Measurements from ENCODE around the gene LMBR1L. TPM values are rescaled to one million over a fixed set of nuclear protein-coding genes. Genes with fewer than 3 reads are reported as not detected.

Gene LMBR1L
- total RNA-seq, 3 donors from 2014 or later = 37.6 to 73.0 (median 58.3) TPM

DNA sequence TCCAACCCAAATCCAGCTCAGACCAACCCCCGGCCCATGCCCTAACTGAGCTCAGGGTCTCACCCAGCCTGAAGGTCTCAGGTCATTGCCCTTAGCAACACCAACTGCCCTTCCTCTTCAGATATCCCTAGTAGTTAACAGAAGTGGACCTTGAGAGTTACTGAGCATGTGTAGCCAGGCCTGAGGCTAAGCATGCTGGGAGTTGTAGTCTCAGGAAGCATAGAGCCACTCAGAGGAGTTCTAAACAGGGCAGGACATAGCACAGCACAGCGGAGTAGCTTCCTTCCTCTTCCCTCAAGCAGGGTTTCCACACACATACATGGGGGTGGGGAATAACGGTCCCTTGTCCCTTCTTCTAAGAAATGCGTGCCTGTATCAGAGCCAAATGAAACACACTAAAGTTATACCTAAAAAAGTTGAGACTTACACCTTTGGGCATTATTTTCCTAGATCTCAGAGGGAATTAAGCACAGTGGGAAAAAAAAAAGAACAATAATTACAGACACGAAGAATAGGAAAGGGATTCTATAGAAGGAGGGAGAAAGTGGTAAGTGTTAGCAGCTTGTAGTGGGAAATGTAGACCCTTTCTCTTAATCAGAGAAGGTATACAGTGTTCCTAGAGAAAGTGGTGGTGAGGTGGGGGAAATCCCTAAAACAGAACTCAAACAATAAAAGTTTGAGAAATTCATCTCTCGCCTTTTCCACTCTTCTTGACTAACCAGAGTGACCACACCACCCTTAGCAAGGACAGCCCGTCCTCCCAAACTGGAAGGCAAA is 54.5 kb downstream of the LMBR1L start:
- TF ChIP-seq, protein P1, sequence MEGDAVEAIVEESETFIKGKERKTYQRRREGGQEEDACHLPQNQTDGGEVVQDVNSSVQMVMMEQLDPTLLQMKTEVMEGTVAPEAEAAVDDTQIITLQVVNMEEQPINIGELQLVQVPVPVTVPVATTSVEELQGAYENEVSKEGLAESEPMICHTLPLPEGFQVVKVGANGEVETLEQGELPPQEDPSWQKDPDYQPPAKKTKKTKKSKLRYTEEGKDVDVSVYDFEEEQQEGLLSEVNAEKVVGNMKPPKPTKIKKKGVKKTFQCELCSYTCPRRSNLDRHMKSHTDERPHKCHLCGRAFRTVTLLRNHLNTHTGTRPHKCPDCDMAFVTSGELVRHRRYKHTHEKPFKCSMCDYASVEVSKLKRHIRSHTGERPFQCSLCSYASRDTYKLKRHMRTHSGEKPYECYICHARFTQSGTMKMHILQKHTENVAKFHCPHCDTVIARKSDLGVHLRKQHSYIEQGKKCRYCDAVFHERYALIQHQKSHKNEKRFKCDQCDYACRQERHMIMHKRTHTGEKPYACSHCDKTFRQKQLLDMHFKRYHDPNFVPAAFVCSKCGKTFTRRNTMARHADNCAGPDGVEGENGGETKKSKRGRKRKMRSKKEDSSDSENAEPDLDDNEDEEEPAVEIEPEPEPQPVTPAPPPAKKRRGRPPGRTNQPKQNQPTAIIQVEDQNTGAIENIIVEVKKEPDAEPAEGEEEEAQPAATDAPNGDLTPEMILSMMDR (IDR thresholded peaks at IDR 0.05) = no peak
- TF ChIP-seq POLR2A (IDR thresholded peaks at IDR 0.05) = no peak
- no peak for TF ChIP-seq POLR2AphosphoS5 (IDR thresholded peaks at IDR 0.05)
- Histone ChIP-seq H3K27me3 (no peaks in the 10 kb centered on the region), H3K4me3 (peak overlapping the region; percentile 14 to 96 (median 92)), H3K27ac (peak overlapping the region; percentile 57 to 88), H3K36me3 (peaks cover 8% of the 10 kb centered on the region), H3K9me3 (no peaks in the 10 kb centered on the region), H3K4me1 (peaks cover 10 to 32% of the 10 kb centered on the region in 2 donors)
- intact Hi-C loops (cut with DNase I; ENCODE audit: low total_unique reads) = no loop called here
- DNase-seq (ENCODE audit: low spot score in 2 of 2) = no peak

DNA sequence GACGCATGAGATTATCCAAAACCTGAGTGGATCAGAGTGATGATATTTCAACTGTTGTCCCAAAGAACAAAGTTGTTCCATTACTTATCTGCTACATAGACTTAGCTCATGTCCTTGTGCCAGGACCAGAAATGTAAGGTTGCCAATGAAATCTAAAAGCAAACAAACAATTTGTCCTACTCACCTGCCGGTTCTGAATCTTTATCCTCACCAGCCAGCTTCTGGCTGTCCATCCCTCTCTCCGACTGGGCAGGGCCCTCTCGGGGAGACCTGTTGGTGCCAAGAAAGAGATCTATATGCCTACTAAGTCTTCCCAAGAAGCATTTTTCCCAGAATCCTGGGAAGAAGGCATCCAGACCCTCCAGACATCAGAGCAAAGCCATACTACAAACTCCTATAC is 55.6 kb downstream of the LMBR1L start:
- H3K4me1 ChIP-seq = peaks cover 10 to 32% of the 10 kb centered on the region in 2 donors
- no peak overlapping the region for H3K27ac ChIP-seq
- peaks cover 16% of the 10 kb centered on the region for H3K36me3 ChIP-seq
- intact Hi-C loops (cut with DNase I; ENCODE audit: low total_unique reads) = no loop called here
- H3K27me3 ChIP-seq = no peaks in the 10 kb centered on the region
- no peaks in the 10 kb centered on the region for H3K9me3 ChIP-seq
- H3K4me3 ChIP-seq = no peak overlapping the region
- TF ChIP-seq, protein P1 (IDR thresholded peaks at IDR 0.05) = no peak
- TF ChIP-seq POLR2AphosphoS5 (IDR thresholded peaks at IDR 0.05) = no peak
- no peak for TF ChIP-seq POLR2A (IDR thresholded peaks at IDR 0.05)
- DNase-seq (ENCODE audit: low spot score in 2 of 2) = no peak

DNA sequence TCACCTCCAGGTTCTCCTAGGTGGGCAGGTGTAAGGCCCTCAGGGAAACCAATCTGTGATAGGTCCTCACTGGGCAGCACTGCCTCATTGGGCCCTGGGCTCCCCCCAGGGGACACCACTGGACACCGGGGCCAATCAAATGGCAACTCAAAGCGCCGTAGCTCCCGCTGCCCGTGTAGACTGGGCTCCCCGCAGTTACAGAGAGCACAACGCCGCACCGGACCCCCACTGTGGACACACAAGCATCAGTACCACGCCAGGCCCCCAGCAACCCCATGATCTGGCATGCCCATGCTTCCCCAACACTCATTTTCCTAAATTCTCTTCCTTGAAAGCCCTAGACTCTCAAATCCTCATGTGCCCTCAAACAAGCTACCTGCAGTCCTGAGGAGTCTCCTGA is 56.1 kb downstream of the LMBR1L start:
- no peak overlapping the region for H3K4me3 ChIP-seq
- H3K9me3 ChIP-seq = no peaks in the 10 kb centered on the region
- H3K27ac ChIP-seq = no peak overlapping the region
- peaks cover 10 to 32% of the 10 kb centered on the region in 2 donors for H3K4me1 ChIP-seq
- H3K27me3 ChIP-seq = no peaks in the 10 kb centered on the region
- intact Hi-C loops (cut with DNase I; ENCODE audit: low total_unique reads) = no loop called here
- DNase-seq (ENCODE audit: low spot score in 2 of 2) = no peak
- TF ChIP-seq POLR2A (IDR thresholded peaks at IDR 0.05) (no peak), POLR2AphosphoS5 (IDR thresholded peaks at IDR 0.05) (no peak)
- TF ChIP-seq, protein P1 (IDR thresholded peaks at IDR 0.05) = no peak
- peaks cover 16% of the 10 kb centered on the region for H3K36me3 ChIP-seq

DNA sequence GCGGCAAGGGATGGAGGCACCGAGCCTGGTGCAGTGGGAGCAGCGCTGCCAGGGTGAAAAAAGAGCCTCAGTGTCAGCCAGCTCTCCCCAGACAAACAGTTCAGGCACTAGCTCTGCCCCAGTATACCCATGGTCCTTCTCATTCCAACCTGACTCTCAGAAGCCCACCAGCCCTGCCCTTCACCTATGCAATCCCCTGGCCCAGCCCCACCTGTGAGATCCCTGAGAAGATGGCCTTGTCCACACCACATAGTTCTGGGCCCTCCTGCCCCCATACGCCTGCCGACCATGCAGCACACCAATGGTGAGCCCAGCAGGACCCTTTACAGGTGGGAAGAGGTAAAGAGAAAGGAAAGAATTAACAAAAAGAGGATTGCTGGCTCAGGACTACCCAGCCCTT is 56.6 kb downstream of the LMBR1L start:
- intact Hi-C loops (cut with DNase I; ENCODE audit: low total_unique reads) = no loop called here
- Histone ChIP-seq H3K36me3 (peaks cover 16% of the 10 kb centered on the region), H3K4me1 (peaks cover 10 to 32% of the 10 kb centered on the region in 2 donors), H3K27ac (no peak overlapping the region), H3K27me3 (no peaks in the 10 kb centered on the region), H3K9me3 (no peaks in the 10 kb centered on the region), H3K4me3 (no peak overlapping the region)
- TF ChIP-seq, protein P1 (IDR thresholded peaks at IDR 0.05) = no peak
- TF ChIP-seq POLR2AphosphoS5 (IDR thresholded peaks at IDR 0.05) (no peak), POLR2A (IDR thresholded peaks at IDR 0.05) (no peak)
- DNase-seq (ENCODE audit: low spot score in 2 of 2) = no peak

DNA sequence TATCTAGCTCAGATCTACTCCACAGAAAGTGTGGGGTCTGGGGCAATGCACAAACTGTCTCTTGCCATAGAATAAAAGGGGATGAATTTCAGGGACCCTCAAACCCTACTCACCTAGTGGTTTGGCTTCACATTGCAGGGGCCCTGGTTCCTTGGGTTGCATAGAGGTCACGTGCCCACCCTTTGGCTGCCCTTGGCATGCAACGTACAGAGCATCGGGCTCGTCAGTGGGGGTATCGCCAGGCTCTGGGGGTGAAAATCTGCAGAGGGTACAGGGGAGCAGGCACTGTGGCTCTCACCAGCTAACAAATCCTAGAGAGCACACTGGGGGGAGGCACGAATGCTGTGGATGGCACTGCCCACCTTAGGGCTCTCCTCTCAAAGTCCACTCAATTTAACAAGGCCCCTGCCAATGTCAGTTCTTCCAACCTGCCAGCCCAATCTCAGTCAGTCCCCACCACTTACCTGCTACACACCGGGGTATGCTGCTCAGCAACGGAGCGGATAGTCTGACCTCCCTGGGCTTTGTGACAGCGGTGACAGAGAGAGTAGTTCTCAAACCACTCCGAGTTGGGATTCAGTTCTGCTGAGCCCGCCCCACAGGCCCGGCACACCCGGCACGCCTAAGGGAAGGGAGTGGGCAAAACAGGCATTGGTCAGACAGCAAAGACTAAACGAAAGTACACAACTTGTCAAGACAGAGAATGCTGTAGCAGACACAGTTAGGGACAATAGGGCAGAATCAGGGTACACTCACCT is 58.0 kb downstream of the LMBR1L start:
- no peaks in the 10 kb centered on the region for H3K27me3 ChIP-seq
- intact Hi-C loops (cut with DNase I; ENCODE audit: low total_unique reads) = no loop called here
- no peak overlapping the region for H3K4me3 ChIP-seq
- no peaks in the 10 kb centered on the region for H3K9me3 ChIP-seq
- peaks cover 19% of the 10 kb centered on the region for H3K36me3 ChIP-seq
- no peak for DNase-seq (ENCODE audit: low spot score in 2 of 2)
- TF ChIP-seq POLR2AphosphoS5 (IDR thresholded peaks at IDR 0.05) (no peak), POLR2A (IDR thresholded peaks at IDR 0.05) (no peak)
- TF ChIP-seq, protein P1 (IDR thresholded peaks at IDR 0.05) = no peak
- H3K4me1 ChIP-seq = peaks cover 7 to 24% of the 10 kb centered on the region in 2 donors
- no peak overlapping the region for H3K27ac ChIP-seq

Data from breast epithelium (tissue), 4 donors.